Stimulated activated naive CD4-positive, alpha-beta T cell (primary cell): ENCODE results near the gene RND2.
"Not testable (repeated sequence)": the region's sequence is repeated elsewhere in the genome, so short reads cannot be mapped to it uniquely, and the experiment has no call there.

Experiments used
- DNase-seq, 6 experiments: peaks; one replicate each; lab custom pipeline; 2025; lab: John Stamatoyannopoulos, UW

RND2 gene, protein sequence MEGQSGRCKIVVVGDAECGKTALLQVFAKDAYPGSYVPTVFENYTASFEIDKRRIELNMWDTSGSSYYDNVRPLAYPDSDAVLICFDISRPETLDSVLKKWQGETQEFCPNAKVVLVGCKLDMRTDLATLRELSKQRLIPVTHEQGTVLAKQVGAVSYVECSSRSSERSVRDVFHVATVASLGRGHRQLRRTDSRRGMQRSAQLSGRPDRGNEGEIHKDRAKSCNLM

GRCh38 chr17:43024407-43025289, at the start of gene RND2:
Gene RND2, plus strand, starts transcription at chr17:43025231. Its CDS starts 117 bp downstream, at chr17:43025348.
- peak; percentile 63 to 85 (median 76) for DNase-seq

GRCh38 chr17:42975265-42975664, 49.8 kb upstream of the RND2 start:
- no peak for DNase-seq

DNA sequence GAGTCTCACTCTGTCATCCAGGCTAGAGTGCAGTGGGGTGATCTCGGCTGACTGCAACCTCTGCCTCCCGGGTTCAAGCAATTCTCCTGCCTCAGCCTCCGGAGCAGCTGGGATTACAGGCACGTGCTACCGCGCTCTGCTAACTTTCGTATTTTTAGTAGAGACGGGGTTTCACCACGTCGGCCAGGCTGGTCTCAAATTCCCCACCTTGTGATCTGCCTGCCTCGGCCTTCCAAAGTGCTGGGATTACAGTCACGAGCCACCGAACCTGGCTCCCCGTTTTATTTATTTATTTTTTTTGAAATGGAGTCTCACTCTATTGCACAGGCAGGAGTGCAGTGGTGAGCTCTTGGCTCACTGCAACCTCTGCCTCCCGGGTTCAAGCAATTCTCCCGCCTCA, 49.3 kb upstream of the RND2 start:
- not testable (repeated sequence) for DNase-seq

DNA sequence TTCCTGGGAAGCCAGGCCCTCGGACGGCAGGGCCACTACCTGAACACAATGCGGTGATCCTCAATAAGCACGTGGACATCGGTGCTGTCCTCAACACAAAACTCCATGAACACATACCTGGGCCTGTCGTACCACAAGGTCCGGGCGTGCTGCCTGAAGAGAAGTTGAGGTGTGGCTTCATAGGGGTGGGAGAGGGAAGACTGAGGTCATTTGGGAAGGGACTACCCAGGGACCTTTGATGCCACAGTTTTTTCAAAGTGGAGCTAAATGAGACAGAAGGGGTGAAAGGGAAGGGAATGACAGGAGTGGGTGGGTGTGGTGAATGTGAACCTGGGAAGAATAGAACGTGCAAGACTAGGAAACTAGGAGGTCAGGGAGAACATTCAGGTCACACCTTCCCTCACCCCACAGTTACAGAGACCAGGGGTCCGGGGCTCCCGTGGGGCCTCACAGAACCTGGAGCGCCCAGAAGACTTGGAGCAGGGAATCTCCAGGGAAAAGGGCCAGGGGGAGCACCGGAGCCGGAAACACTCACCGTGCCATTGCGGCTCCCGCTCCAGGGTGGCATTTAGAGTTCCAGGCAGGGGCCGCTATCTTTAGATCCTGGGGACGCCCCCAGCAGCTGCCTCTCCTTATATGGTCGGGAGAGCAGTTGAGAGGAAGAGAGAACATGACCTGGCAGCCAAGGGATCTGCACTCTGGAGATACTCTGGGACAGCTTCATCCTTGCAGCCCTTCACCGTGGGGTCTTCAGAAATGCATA, 45.3 kb upstream of the RND2 start, which contains the start of gene PTGES3L:
Gene PTGES3L, minus strand, starts transcription at position 570 of the 763 bp plus-strand sequence. Its CDS starts 27 bp downstream, at position 543.
- peak in 1 of 6 experiments; percentile 36 for DNase-seq

DNA sequence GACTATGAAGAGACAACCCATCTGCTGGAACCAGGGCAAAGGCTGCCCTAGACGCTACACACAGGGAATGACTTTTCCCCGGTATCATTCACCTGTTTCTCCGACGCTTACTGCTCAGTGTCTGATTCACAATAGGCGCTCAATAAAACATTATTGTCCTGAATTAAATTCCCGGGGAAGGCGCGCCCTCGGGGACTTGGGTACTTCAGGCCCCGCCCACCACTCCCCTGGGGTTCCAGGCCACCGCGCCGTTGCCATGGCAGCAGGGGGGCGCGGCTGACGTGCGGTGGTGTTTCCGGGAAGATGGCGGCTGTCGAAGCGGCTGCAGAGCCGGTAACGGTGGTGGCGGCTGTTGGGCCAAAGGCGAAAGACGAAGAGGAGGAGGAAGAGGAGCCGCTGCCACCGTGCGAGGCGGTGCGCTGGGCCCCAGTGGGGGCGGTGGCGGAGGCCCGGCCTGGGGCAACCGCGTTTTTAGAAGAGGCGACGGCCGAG, 44.7 kb upstream of the RND2 start, which contains the start of gene RUNDC1:
Gene RUNDC1, plus strand, starts transcription at position 292 of the 492 bp plus-strand sequence. Its CDS starts 12 bp downstream, at position 304.
- peak; percentile 76 to 89 (median 85) for DNase-seq

DNA sequence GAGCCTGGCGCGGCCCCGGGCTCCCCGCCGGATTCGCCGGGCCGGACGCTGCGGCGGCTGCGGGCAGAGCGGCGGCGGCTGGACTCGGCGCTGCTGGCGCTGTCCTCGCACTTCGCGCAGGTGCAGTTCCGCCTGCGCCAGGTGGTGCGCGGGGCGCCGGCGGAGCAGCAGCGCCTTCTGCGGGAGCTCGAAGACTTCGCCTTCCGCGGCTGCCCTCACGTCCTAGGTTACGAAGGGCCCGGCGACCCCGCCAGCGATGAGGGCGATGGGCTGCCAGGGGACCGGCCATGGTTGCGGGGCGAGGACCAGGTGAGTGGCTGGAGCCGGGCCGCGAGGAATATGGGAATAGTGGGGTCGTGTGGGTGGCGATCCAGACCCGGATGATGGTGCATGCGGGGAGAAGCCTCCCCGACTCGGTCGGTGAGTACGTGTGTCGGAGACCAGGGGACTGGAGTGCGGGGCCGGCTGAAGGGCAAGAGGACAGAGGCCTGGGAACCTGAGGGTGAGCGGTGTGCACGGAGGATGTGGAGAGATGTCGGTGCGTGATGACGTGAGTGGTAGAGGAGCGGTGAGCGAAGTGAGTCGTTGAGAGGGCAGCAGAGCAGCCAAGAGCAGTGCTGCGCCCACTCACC, 44.1 kb upstream of the RND2 start:
- peak in 5 of 6 experiments; percentile 40 to 64 (median 47) for DNase-seq

GRCh38 chr17:42982266-42982665, 42.8 kb upstream of the RND2 start:
- no peak for DNase-seq

- no peak for DNase-seq
Observed at GRCh38 chr17:42985225-42985624, 39.8 kb upstream of the RND2 start.

DNA sequence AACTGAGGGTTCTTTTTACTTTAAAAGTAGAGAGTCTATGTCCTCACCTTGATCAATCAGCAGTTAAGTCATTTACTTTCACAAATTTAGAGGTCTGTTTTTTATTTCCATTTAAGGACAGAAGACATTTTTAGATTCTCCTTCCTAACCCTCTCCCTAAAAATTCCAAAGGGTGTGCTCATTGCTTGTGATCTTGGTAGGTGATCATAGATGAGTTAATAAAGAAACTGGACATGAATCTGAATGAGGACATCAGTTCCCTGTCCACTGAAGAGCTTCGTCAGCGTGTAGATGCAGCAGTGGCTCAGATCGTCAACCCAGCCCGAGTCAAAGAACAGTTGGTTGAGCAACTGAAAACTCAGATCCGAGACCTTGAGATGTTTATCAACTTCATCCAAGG, 35.9 kb upstream of the RND2 start:
- no peak for DNase-seq

DNA sequence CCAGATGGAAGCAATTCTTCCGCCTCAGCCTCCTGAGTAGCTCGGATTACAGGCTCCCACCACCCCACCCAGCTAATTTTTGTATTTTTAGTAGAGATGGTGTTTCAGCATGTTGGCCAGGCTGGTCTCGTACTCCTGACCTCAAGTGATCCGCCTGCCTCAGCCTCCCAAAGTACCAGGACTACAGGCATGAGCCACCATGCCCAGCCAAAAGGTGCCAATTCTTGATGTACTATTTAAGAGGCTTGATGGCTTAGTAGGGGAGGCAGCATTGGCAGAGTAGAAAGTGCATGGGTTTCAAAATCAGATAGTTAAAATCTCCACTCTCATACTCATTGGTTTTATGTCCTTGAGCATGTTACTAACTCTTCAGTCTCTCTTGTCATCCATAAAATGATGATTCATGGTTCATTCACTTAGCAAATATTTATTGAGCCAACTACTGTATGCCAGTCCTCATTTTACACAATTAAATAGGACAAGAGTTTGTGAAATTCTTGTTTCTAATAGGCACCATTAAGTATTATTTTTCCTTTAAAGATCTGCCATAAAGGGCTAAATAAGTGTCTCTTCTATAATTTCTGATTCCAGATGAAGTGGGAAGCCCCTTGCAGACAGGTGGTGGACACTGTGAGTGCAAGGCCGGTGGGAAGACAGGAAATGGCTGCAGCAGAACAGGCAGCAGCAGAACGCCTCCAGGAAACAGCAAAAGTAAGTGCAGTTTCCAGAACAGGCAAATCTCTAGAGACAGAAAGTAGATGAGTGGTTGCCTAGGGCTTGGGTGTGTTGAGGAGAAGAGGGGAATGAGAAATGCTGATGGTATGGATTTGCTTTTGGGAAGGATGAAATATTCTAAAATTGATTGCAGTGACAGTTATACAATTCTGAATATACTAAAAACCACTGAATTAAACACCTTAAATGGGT, 35.0 kb upstream of the RND2 start:
- no peak for DNase-seq

DNA sequence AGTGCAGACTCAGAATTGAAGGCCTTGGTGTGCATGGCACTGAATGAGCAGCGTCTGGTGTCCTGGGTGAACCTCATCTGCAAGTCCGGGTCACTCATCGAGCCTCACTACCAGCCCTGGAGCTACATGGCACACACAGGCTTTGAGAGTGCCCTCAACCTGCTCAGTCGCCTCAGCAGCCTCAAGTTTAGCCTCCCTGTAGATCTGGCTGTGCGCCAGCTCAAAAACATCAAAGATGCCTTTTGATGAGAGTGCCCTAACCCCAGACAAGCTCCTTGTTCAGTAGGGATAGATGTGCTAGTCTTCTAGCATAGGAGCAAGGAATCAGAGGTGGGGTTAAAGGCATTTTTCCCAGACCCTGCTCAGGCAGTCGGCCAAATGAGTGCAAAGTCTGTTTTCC, 33.6 kb upstream of the RND2 start:
- DNase-seq, result no peak

GRCh38 chr17:42992872-42993271, 32.2 kb upstream of the RND2 start:
- no peak for DNase-seq

DNA sequence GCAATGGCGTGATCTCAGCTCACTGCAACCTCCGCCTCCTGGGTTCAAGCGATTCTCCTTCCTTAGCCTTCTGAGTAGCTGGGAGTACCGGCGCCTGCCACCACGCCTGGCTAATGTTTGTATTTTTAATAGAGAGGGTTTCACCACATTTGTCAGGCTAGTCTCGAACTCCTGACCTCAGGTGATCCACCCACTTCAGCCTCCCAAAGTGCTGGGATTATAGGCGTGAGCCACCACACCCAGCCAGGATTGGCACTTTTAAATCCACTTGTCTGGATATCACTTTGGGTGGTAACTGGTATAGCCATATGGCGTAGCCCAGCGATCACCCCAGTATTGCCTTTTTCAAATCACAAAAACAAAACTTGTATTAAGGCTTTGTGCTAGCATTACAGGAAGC, 31.1 kb upstream of the RND2 start:
- not testable (repeated sequence) for DNase-seq

DNA sequence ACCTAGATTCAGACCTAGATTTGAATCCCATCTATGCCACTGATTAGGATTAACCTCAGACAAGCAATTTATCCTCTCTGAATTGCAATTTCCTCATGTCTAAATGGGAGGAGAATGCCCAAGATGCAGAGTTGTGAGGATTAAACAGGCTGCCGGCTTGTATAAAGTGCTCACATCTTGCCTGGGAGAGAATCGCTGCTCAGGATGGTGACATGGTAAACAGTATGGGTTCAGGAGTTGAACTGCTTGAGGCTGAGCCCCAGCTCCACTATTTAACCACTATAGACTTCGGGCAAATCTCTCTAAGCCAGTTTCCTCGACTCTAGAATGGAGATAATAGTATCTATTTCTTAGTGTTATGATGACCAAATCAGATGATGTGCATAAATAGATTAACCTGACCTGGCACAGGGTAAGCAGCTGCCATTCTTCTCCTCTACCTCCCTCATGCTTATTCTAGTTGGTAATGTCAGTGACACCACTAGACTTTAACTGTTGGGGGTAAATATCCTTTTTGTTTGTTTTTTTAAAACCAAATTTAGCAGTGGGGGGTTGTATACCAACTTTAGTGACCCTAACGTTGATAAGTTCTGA, 27.5 kb upstream of the RND2 start:
- no peak for DNase-seq

DNA sequence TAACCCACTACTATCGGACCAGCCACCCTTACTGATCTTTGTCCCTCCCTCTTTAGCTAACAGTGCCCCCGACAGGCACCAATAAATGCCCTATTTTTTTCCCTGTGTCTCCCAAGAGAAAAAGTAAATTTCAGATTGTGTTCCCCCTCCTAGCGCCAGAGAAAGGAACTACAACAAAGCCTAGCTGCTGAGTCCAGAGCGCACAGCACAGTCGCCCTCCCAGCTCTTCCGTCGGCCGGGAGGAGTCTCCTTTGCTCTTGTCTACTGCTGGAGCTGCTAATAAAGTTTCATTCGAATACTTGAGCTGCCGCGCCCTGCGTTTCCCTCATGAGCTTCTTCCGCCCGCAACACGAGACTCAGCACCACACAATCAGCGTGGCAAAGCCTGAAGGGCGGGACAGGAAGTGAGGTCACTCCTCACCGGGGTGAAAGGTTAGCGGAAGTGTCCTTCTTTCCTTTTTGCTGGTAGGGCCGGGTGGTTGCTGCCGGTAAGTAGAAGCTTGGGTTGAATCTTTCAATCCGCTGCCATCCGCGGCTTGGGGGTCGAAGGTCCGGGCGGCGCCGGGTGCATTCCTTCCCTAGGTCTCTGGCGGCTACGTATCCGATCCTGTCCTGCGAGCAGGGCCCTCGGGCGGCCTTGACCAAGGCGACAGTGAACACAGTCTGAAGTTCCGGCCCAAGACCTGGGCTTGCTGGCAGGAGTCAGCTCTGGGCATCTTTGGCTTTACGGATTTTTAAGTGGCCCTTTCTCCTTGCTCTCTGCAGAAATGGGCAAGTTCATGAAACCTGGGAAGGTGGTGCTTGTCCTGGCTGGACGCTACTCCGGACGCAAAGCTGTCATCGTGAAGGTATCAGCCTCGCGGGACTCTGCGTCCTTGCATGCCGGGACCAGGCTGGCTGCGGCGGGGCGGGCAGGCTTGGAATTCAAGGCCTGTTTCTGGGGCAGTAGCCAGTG, 26.8 kb upstream of the RND2 start, which contains the start of gene RPL27:
Gene RPL27, plus strand, starts transcription at position 436 of the 955 bp plus-strand sequence. Its CDS starts 332 bp downstream, at position 768.
- DNase-seq, result peak; percentile 92 to 99 (median 98)

GRCh38 chr17:42999003-42999525, 26.0 kb upstream of the RND2 start:
- DNase-seq, result no peak

GRCh38 chr17:43000894-43001293, 24.1 kb upstream of the RND2 start:
- not testable (repeated sequence) for DNase-seq

GRCh38 chr17:43003542-43004172, 21.4 kb upstream of the RND2 start:
- no peak for DNase-seq
